GM12878 (cell line): Measurements from ENCODE around the gene DCAF5.

Experiments
- BHLHE40 ChIP-seq, 2 experiments: fragments of 450-650 bp in 1 of 2; IDR thresholded peaks; 2 replicates each; pipeline ENCODE4 v1.6.1; 2011 to 2017; ENCODE audit warnings: low read depth in 2 of 2, borderline replicate concordance in 1 of 2, improper control_type of control experiment in 1 of 2, low read length in 1 of 2, mild to moderate bottlenecking in 1 of 2
- TF ChIP-seq, protein P1 (sequence below): IDR thresholded peaks from 2 replicates; pipeline ENCODE4 v1.6.1; 2012; ENCODE audit warnings: mild to moderate bottlenecking, low read depth, low read length
- TF ChIP-seq, protein P2 (sequence below), 3 experiments: IDR thresholded peaks in 2 of 3; conservative IDR thresholded peaks in 1 of 3; 2 replicates each; pipeline ENCODE4 v1.5.1; 2011; ENCODE audit warnings: low read depth in 3 of 3, low read length in 3 of 3, mild to moderate bottlenecking in 3 of 3, control low read depth in 2 of 3, moderate library complexity in 2 of 3, inconsistent platforms in 1 of 3, mixed read lengths in 1 of 3; ENCODE audit not compliant: control insufficient read depth in 2 of 3, insufficient read depth in 1 of 3; ENCODE audit errors: extremely low read depth in 1 of 3

DNA sequence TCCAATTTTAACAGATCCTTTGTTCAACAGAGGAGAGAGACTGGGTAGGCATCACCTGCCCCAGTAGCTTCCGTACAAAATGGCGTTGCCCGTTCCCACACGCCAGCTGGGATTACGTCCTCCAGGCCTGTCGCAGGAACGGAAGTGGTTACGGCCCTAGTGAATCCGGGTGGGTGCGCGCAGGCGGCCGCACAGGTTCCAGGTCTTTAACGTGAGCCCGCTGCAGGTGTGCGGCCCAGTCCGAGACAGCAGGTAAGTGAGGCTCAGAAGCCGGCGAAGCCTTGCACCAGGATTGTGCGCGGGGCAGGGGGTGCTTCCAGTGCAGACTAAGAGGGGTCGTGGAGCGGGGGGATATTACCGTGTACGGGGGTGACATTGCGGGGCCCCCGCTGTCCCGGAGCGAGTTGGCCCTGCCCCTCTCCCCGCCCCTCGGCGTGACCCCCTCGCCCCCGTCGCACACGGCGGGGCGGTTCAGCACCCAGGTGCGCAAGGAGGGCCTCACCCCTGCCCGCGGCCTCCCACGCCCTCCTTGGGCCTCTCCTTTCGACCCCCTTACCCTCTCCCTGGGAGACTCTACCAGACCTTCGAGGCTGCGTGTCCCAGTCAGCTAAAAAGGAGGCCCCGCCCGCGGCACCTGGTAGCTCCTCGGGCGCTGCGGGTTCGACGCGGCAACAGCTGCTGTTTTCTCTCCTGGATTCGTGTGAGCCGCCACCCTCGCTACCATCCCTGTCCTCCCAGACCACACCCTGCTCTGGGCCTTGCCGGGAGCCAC is 38.6 kb upstream of the DCAF5 start, which contains the start of gene EXD2:
- TF ChIP-seq, protein P1, sequence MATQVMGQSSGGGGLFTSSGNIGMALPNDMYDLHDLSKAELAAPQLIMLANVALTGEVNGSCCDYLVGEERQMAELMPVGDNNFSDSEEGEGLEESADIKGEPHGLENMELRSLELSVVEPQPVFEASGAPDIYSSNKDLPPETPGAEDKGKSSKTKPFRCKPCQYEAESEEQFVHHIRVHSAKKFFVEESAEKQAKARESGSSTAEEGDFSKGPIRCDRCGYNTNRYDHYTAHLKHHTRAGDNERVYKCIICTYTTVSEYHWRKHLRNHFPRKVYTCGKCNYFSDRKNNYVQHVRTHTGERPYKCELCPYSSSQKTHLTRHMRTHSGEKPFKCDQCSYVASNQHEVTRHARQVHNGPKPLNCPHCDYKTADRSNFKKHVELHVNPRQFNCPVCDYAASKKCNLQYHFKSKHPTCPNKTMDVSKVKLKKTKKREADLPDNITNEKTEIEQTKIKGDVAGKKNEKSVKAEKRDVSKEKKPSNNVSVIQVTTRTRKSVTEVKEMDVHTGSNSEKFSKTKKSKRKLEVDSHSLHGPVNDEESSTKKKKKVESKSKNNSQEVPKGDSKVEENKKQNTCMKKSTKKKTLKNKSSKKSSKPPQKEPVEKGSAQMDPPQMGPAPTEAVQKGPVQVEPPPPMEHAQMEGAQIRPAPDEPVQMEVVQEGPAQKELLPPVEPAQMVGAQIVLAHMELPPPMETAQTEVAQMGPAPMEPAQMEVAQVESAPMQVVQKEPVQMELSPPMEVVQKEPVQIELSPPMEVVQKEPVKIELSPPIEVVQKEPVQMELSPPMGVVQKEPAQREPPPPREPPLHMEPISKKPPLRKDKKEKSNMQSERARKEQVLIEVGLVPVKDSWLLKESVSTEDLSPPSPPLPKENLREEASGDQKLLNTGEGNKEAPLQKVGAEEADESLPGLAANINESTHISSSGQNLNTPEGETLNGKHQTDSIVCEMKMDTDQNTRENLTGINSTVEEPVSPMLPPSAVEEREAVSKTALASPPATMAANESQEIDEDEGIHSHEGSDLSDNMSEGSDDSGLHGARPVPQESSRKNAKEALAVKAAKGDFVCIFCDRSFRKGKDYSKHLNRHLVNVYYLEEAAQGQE, result no peak
- peak; percentile 4 to 58; a peak in 2 of 4 replicates for TF ChIP-seq BHLHE40 (IDR thresholded peaks at IDR 0.05; ENCODE audit: borderline replicate concordance in 1 of 2, low read depth in 2 of 2, low read length in 1 of 2)
- TF ChIP-seq, protein P2, sequence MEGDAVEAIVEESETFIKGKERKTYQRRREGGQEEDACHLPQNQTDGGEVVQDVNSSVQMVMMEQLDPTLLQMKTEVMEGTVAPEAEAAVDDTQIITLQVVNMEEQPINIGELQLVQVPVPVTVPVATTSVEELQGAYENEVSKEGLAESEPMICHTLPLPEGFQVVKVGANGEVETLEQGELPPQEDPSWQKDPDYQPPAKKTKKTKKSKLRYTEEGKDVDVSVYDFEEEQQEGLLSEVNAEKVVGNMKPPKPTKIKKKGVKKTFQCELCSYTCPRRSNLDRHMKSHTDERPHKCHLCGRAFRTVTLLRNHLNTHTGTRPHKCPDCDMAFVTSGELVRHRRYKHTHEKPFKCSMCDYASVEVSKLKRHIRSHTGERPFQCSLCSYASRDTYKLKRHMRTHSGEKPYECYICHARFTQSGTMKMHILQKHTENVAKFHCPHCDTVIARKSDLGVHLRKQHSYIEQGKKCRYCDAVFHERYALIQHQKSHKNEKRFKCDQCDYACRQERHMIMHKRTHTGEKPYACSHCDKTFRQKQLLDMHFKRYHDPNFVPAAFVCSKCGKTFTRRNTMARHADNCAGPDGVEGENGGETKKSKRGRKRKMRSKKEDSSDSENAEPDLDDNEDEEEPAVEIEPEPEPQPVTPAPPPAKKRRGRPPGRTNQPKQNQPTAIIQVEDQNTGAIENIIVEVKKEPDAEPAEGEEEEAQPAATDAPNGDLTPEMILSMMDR (IDR thresholded peaks at IDR 0.05 in 2 of 3, conservative IDR thresholded peaks at IDR 0.05 in 1 of 3; ENCODE audit: control insufficient read depth in 2 of 3, extremely low read depth in 1 of 3, insufficient read depth in 1 of 3, low read depth in 3 of 3, low read length in 3 of 3), result no peak
